Liver (tissue), 3 donors: ENCODE measurements around the gene MOV10L1.
A peak's percentile ranks its signal among the peaks of the same experiment; 100 is the strongest.

Source experiments
- ATF3 ChIP-seq: IDR thresholded peaks from 2 replicates; pipeline ENCODE4 v1.6.1; 2016; ENCODE audit warnings: antibody characterized with exemption
- CTCF ChIP-seq: fragments of 150-350 bp; IDR thresholded peaks from 2 replicates; pipeline ENCODE4 v1.5.1; 2017; ENCODE audit warnings: improper control_type of control experiment, low read depth, low read length; ENCODE audit not compliant: missing input control
- GABPA ChIP-seq, 2 donors: IDR thresholded peaks in 1 of 2; conservative IDR thresholded peaks in 1 of 2; 2 replicates each; pipeline ENCODE4 v1.6.1; 2016; ENCODE audit warnings: antibody characterized with exemption in 2 of 2, mild to moderate bottlenecking in 1 of 2, moderate library complexity in 1 of 2
- donor health status: healthy.
- donor health status: healthy.

GRCh38 chr22:50200461-50201190 lies 110.8 kb downstream of the MOV10L1 start, which contains the start of gene SELENOO:
- TF ChIP-seq CTCF = no peak
- TF ChIP-seq ATF3 = no peak
- TF ChIP-seq GABPA (IDR thresholded peaks at IDR 0.05 in 1 of 2, conservative IDR thresholded peaks at IDR 0.05 in 1 of 2) = peak; percentile 62 to 91
